ENCODE results near the gene MGAT4A.

The MGAT4A gene

DNA sequence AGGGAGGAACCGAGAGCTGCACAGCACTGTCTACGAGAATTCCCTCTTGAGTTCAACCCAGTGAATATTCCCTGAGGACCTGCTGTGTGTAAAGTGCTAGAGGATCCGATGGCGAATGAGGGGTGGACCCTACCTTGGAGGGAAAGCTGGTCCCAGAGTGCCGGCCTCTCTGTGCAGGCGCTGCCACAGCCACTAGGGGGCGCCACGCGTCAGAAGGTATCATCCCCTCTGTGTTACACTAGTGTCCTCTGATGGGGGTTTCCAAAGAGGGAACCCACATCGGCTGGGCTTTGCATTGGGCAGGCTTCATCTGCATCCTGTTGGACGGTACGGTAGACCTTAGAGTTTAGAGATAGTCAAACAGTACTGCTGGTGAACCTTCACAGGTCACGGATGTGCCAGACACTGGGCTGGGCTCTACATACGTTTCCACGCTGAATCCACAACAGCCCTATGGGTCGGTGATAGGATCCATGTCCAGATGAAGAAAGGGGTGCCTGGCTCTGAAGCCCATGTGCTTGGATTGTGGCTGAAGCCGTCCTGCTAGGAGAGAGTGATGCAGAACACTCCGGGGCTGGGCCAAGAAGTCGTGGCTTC lies 161.6 kb downstream of the MGAT4A start:
- DNase-seq: no peak
